Stimulated activated CD4-positive, alpha-beta T cell treated with anti-CD3 and anti-CD28 coated beads, Interleukin-4, amount 100 ng/mL, for 1 hour (primary cell): ENCODE results near the gene CCDC15.
"Not testable (repeated sequence)": the region's sequence is repeated elsewhere in the genome, so short reads cannot be mapped to it uniquely, and the experiment has no call there.

Experiments
- DNase-seq: peaks from one replicate; pipeline ENCODE4 v3.0.0-alpha.2; 2020

Gene CCDC15

GRCh38 chr11:125001849-125002248 is 47.8 kb downstream of the CCDC15 start:
- DNase-seq = no peak

GRCh38 chr11:125005491-125005890 is 51.5 kb downstream of the CCDC15 start:
- no peak for DNase-seq

- no peak for DNase-seq
Measured at GRCh38 chr11:125016413-125016812, 62.4 kb downstream of the CCDC15 start.

DNA sequence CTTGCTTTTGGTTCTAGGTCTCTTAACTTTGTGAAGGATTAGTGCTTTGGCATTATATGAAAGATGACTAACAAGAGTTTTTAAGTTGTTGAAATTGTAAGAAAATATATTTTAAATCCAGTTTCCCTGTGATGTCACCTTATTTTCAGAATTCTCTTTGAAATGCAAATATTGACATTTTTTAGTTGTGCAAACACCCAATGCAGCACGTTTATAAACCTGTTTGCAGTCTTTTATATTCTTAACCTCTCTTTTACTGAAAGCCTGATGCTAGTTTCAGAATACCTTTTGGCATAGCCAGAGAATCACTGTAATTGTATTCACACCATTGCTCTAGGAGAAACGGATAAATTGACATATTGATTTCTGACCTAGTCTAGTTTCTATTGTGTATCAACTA is 66.3 kb downstream of the CCDC15 start:
- no peak for DNase-seq

GRCh38 chr11:125022551-125022950 is 68.5 kb downstream of the CCDC15 start:
- no peak for DNase-seq

DNA sequence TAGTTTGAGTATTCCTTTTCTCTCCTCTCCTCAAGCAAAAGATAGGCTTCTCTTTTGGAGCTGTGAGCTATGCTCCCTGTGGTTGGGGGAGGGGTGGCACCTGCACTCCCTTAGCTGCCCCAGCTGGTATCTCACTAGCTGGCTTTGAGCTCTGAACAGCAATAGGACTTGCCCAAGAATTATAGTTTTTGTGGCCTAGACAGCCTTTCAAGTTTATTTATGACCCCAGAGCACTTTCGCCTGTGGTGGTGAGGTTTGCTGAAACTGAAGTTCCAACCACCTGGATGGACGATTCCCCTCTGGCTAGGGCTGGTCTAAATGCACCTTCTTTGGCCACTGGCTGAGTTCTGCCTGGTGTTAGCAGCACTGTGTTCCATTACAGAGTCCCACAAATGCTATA is 72.0 kb downstream of the CCDC15 start:
- DNase-seq = no peak

- DNase-seq = not testable (repeated sequence)
Measured at GRCh38 chr11:125029431-125029830, 75.4 kb downstream of the CCDC15 start.

GRCh38 chr11:125036933-125037332 is 82.9 kb downstream of the CCDC15 start:
- DNase-seq = no peak

DNA sequence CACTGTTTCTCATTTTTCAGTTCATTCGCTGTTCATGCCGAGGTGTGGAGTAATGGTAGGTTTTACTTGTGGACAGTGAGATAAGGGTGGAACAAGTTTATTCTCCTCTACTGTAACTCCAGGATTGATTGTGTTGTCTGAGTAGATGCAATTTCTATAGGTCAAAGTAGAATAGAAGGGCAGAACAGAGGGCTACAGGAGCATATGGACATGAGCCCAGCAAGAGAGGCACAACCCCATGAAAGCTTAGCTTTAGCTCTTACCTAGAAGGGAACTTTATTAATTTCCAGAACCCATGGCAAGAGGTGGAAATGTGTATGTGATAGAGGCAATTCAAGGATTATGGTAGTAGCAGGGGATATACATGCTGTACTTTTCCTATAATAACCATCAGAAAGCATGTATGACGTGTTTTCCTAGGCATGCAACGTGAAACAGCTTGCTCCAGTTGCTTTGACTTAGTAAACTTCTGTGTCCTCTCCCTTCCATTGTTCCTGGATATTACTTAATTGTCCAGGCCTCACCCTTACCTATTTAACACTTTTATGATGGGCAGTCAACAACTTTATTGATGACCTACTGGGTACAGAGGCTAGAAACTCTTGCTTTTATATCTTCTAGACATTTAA is 95.3 kb downstream of the CCDC15 start:
- DNase-seq = no peak

GRCh38 chr11:125052047-125052446 is 98.0 kb downstream of the CCDC15 start:
- DNase-seq = no peak

- no peak for DNase-seq
Measured at GRCh38 chr11:125053167-125053566, 99.2 kb downstream of the CCDC15 start.

DNA sequence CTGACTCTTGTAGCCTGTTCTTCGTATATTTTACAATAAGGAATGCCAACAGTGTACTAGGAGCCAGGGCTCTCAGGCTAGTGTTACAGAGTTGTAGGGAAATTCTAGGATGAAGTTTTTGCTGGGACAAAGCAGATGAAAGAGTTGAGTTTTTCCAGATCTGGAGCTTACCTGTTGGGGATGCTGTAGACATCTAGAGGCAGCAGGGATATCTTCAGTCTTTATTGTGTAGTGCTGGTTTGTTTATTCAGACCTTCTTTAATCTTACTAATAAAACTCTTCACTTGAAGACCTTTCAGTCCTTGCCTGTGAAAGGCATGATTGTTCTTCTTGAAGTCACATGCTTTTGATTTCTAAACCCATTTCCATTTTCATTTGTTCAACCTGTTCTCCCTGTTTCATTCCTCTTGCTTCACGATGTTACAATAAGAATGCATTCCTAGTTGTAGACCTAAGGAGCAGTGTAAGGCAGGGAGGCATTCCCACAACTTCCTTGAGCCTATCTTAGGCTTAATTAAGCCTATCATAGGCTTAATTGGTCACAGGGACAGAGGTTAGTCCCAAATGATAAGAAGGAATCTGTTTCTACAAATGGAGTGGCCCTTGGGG is 101.2 kb downstream of the CCDC15 start:
- no peak for DNase-seq

GRCh38 chr11:125056111-125056510 is 102.1 kb downstream of the CCDC15 start:
- DNase-seq = not testable (repeated sequence)

DNA sequence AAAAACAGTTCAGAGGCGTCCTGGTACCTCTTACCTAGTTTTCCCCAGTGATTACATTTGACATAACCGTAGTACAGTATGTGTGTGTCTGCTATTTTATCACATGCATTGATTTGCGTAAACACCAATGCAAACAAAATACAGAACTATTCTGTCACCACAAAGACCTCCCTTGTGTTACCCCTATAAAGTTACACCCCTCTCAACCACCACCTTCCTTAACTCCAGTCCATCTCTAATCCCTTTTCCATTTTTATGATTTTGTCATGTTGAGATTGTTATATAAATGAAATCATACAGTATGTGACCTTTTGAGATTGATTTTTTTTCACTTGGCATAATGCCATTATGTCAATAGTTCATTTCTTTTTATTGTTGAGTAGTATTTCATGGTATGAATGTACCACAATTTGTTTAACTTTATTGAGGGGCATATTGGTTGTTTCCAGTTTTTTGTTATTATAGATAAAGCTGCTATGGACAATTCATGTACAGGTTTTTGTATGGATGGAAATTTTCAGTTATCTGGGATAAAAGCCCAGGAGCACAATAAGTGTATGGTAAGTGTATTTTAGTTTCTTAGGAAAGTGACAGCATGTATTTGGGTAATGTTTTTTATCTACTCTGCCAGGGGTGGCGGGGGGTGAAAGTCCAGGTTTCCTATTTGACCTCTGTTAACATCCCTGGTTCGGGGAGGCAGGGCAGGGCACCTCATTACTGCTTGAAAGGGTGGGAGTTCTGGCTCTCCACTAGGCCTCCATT is 103.1 kb downstream of the CCDC15 start:
- DNase-seq = no peak

- DNase-seq = no peak
Measured at GRCh38 chr11:125057693-125058016, 103.7 kb downstream of the CCDC15 start.

- no peak for DNase-seq
Measured at GRCh38 chr11:125061281-125061680, 107.3 kb downstream of the CCDC15 start.

DNA sequence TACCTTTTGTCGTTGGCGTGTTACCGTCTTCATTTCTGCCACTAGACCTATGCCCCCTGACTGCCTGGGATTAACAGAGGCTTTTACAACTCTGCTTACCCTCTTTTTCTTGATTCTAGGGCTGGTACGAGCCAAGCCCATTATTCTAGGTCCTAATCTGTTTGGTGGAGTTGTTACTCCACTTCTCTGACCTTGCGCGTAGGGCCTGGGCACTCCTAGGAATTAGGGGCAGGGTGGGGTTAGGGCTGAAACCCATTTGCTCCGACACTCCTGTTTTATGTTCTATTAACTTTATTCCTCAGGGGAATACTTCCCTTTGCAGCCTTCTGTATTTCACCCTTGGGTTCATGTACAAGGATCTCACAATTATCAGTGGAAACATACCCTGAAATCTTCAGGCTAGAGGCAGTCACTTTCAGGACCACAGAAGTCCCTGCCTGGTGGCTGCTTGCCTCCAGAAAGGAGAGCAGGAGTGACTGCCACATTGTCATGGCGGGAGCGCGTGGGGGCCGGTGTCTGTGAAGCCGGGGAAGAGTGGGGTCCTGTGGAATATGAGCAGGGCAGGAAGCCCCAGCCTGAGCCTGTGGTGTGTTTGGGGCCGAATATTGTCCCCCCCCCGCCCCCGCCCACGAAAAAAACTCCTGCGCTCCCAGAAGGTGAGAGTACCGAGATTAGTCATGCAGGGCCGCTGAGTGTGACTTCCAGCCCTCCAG is 108.4 kb downstream of the CCDC15 start:
- no peak for DNase-seq

- DNase-seq = peak; percentile 34
Measured at GRCh38 chr11:125062931-125063428, 109.0 kb downstream of the CCDC15 start, which contains the start of gene SLC37A2. Gene SLC37A2, plus strand, starts transcription at chr11:125063305. Its CDS starts 63 bp downstream, at chr11:125063368.

DNA sequence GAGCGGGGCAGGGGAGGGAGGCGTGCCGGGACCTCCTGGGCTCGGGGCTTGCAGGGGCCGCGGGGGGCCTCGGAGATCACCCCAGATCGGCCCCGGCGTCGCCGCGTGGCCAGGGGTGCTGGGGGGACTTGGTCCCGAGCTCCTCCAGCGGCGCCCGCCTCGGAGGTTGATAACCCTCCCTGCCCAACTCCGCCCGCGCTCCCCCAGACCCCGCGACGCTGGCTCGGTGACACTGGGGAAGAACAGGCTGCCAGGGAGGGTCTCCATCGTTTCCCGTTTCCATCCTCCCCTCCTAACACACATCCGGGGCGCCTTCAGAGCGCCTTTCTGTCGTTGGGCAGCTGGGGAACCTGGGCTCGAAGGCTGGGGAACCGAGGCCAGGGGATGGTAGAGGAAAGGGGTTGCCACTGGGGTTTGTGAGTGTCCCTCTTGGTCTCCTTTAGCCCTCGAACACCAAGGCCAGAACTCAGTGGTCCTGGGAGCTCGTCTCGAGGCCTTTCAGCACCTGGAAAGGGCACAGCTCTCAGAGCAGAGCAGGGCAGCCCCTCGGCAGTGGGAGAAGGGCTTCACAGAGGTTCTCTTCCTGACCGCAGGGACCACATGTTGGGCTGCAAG is 109.5 kb downstream of the CCDC15 start:
- no peak for DNase-seq

GRCh38 chr11:125064070-125064469 is 110.1 kb downstream of the CCDC15 start:
- no peak for DNase-seq

DNA sequence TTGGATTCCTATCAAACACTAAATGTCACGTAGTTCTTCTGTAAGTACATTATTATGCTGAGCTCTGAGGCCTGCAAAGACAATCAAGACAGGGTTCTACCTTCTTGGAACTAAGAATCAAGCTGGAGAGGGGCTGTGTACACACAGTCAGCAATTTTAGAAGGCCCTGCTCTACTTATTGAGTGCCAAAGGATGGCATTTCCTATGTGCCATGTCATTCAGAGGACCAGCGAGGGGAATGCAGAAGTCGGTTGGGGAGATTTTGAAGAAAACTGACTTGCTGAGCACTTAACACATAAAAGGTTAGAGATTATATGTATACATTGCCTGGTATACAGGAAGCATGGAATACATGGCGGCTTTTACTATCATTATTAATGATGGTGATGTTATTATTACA is 114.4 kb downstream of the CCDC15 start:
- DNase-seq = no peak

- DNase-seq = no peak
Measured at GRCh38 chr11:125069008-125069407, 115.0 kb downstream of the CCDC15 start.

DNA sequence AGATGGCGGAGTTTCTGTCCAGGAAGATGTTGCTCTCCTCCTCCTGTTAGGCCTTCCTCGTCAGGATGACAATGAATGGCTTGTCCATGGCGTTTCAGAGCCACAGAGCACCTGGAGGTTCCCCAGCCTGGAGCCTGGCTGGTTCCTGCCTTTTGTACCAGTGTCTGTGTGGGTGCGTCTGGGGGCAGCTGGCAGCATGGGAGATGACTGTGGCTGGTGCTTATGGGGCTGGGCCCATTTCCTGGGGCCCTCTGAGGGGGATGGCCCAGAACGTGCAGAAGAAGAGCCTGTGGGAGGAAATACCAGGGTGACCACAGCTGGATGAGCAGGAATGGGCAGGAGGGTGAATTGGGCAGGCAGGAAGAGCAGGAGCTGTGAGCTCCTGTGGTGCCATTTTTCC is 115.8 kb downstream of the CCDC15 start:
- DNase-seq = no peak
